Vein endothelial cell (primary cell): ENCODE results near the gene NOL4. TPM values are rescaled to one million over a fixed set of nuclear protein-coding genes. Genes with fewer than 3 reads are reported as not detected.

Source experiments
- total RNA-seq: library from RNA; depleted of rRNA; stranded (reverse); fragments of >200 nt; gene quantifications from 2 replicates; pipeline ENCODE4 v1.2.3, GENCODE V29; 2012

Gene NOL4
- total RNA-seq: 0.29 TPM in 1 of 2 replicates, not detected in the other

GRCh38 chr18:34224423-34225217 lies at the start of gene NOL4:
Gene NOL4 (minus strand): TSS chr18:34224913. CDS start chr18:34223253, 1,660 bp downstream.

